B cell (primary cell): ENCODE results near the gene PLD3. TPM values are rescaled to one million over a fixed set of nuclear protein-coding genes. Genes with fewer than 3 reads are reported as not detected.

Experiments used
- ATAC-seq: fragments of 200-7000 bp; cut with Tn5 transposase; one replicate; pipeline ENCODE4 v1.10.0; 2021; ENCODE audit warnings: low read depth, mild to moderate bottlenecking, moderate number of reproducible peaks, moderate library complexity
- CTCF ChIA-PET: fragments of 350-600 bp; sonication (Branson Sonifier 250); formaldehyde crosslinking; loops from one replicate; lab custom pipeline; 2021; ENCODE audit warnings: antibody characterized with exemption, inconsistent platforms; lab: Charles Lee
- POLR2A ChIA-PET: fragments of 350-600 bp; sonication (Branson Sonifier 250); formaldehyde crosslinking; loops from one replicate; lab custom pipeline; 2021; ENCODE audit warnings: antibody characterized with exemption; lab: Charles Lee
- DNase-seq: peaks from one replicate; pipeline ENCODE4 v3.0.0; 2013
- H2AFZ ChIP-seq: 2 replicates; pipeline ENCODE4 v1.6.1; 2012; ENCODE audit warnings: mild to moderate bottlenecking, low read depth, low read length; ENCODE audit not compliant: insufficient read depth, poor library complexity, severe bottlenecking
- H3K27ac ChIP-seq, 2 donors: 1 replicate in 1 of 2; 2 replicates in 1 of 2; pipeline ENCODE4 v1.5.1; 2012 to 2013; ENCODE audit warnings: low read length in 2 of 2, mild to moderate bottlenecking in 2 of 2, moderate library complexity in 1 of 2
- H3K27me3 ChIP-seq, 4 experiments: fragments of 200-600 bp in 1 of 4; sonication (generic) in 1 of 4; replicated peaks in 1 of 4; 1 replicate in 2 of 4; 2 replicates in 2 of 4; pipeline versions ENCODE4 v1.6.1 to v1.7.0; 2013 to 2016; ENCODE audit warnings: low read length in 3 of 4, mild to moderate bottlenecking in 2 of 4, mixed read lengths in 1 of 4, moderate library complexity in 1 of 4; ENCODE audit not compliant: insufficient read depth in 4 of 4, control insufficient read depth in 3 of 4; ENCODE audit errors: control extremely low read depth in 1 of 4
- H3K36me3 ChIP-seq, 2 experiments: replicated peaks in 1 of 2; 1 replicate in 1 of 2; 2 replicates in 1 of 2; pipeline versions ENCODE4 v1.6.1 to v1.7.1; 2013; ENCODE audit warnings: low read length in 1 of 2; ENCODE audit not compliant: insufficient read depth in 2 of 2, control insufficient read depth in 1 of 2; ENCODE audit errors: control extremely low read depth in 1 of 2, extremely low read depth in 1 of 2
- H3K4me1 ChIP-seq, 2 donors: fragments of 200-600 bp in 1 of 2; sonication (generic) in 1 of 2; 1 replicate in 1 of 2; 2 replicates in 1 of 2; pipeline versions ENCODE4 v1.5.1 to v1.6.1; 2013 to 2017; ENCODE audit warnings: low read length in 2 of 2; ENCODE audit not compliant: control insufficient read depth in 2 of 2, insufficient read depth in 2 of 2
- H3K4me2 ChIP-seq: replicated peaks from 2 replicates; pipeline ENCODE3; 2012; ENCODE audit warnings: mild to moderate bottlenecking, low read depth, low read length; ENCODE audit not compliant: poor library complexity, severe bottlenecking
- H3K4me3 ChIP-seq, 5 experiments: fragments of 200-600 bp in 1 of 5; sonication (generic) in 1 of 5; 1 replicate in 3 of 5; 2 replicates in 2 of 5; pipeline versions ENCODE4 v1.5.1 to v1.7.0; 2011 to 2016; ENCODE audit warnings: low read length in 4 of 5, mild to moderate bottlenecking in 4 of 5, low read depth in 2 of 5, control low read depth in 1 of 5, moderate library complexity in 1 of 5; ENCODE audit not compliant: insufficient read depth in 1 of 5; ENCODE audit errors: control extremely low read depth in 1 of 5, extremely low read depth in 1 of 5
- H3K79me2 ChIP-seq: fragments of 200-600 bp; sonication (generic); one replicate; pipeline ENCODE4 v1.6.0; 2016; ENCODE audit warnings: low read length; ENCODE audit not compliant: control insufficient read depth, insufficient read depth
- H3K9ac ChIP-seq: fragments of 200-600 bp; sonication (generic); 2 replicates; pipeline ENCODE4 v1.6.1; 2017; ENCODE audit warnings: mild to moderate bottlenecking, low read length, moderate library complexity
- H3K9me3 ChIP-seq, 3 donors: one replicate each; pipeline versions ENCODE4 v1.6.1 to v1.7.1; 2013; ENCODE audit warnings: low read length in 2 of 3; ENCODE audit not compliant: control insufficient read depth in 2 of 3, insufficient read depth in 1 of 3; ENCODE audit errors: control extremely low read depth in 1 of 3
- H4K20me1 ChIP-seq: 2 replicates; pipeline ENCODE4 v1.6.0; 2012; ENCODE audit warnings: mild to moderate bottlenecking, low read length; ENCODE audit not compliant: insufficient read depth, control insufficient read depth, poor library complexity, severe bottlenecking
- H3K27ac Mint-ChIP-seq: one replicate; pipeline ENCODE4 v1.8.0; 2021; ENCODE audit warnings: mixed read lengths
- H3K27me3 Mint-ChIP-seq: one replicate; pipeline ENCODE4 v1.8.0; 2021; ENCODE audit warnings: mixed read lengths
- H3K4me1 Mint-ChIP-seq: one replicate; pipeline ENCODE4 v1.8.0; 2021; ENCODE audit warnings: mixed read lengths
- H3K4me3 Mint-ChIP-seq: one replicate; pipeline ENCODE4 v1.8.0; 2021; ENCODE audit warnings: mixed read lengths
- H3K9me3 Mint-ChIP-seq: one replicate; pipeline ENCODE4 v1.8.0; 2022; ENCODE audit warnings: mixed read lengths; ENCODE audit not compliant: insufficient read depth
- EZH2 ChIP-seq: IDR thresholded peaks from 2 replicates; pipeline ENCODE4 v1.6.1; 2012; ENCODE audit warnings: borderline replicate concordance, low read depth, mild to moderate bottlenecking, moderate library complexity, low read length; ENCODE audit not compliant: insufficient read depth, poor library complexity, severe bottlenecking
- WGBS: methylation state at CpG from one replicate; pipeline ENCODE4 v1.1.5; 2013; ENCODE audit warnings: missing lambda C conversion rate; ENCODE audit not compliant: insufficient coverage; 5-methylcytosine and 5-hydroxymethylcytosine counted together
- intact Hi-C: fragments of 100-400 bp; cut with micrococcal nuclease; formaldehyde crosslinking; loops from one replicate; pipeline ENCODE4 v1.10.0; 2022
- polyA plus RNA-seq: library from polyadenylated mRNA; depleted of rRNA; stranded (reverse); fragments of >200 nt; gene quantifications from 2 replicates; pipeline ENCODE4 v1.2.3, GENCODE V29; 2012
- total RNA-seq, 2 donors: library from RNA; stranded (reverse); fragments of 120-200 nt in 1 of 2; gene quantifications; 1 replicate in 1 of 2; 2 replicates in 1 of 2; pipeline versions ENCODE4 v1.2.3 to v1.2.4, GENCODE V29; 2013 to 2022
- TF ChIP-seq, protein P1 (sequence below): fragments of 200-600 bp; IDR thresholded peaks from one replicate; pipeline ENCODE4 v1.8.0; 2022; ENCODE audit warnings: antibody characterized with exemption, mild to moderate bottlenecking

Gene PLD3
- total and polyA plus RNA-seq, 2 donors (not counting 1 experiment from before 2014, with no cell fraction given), result 61.7 to 153 TPM

DNA sequence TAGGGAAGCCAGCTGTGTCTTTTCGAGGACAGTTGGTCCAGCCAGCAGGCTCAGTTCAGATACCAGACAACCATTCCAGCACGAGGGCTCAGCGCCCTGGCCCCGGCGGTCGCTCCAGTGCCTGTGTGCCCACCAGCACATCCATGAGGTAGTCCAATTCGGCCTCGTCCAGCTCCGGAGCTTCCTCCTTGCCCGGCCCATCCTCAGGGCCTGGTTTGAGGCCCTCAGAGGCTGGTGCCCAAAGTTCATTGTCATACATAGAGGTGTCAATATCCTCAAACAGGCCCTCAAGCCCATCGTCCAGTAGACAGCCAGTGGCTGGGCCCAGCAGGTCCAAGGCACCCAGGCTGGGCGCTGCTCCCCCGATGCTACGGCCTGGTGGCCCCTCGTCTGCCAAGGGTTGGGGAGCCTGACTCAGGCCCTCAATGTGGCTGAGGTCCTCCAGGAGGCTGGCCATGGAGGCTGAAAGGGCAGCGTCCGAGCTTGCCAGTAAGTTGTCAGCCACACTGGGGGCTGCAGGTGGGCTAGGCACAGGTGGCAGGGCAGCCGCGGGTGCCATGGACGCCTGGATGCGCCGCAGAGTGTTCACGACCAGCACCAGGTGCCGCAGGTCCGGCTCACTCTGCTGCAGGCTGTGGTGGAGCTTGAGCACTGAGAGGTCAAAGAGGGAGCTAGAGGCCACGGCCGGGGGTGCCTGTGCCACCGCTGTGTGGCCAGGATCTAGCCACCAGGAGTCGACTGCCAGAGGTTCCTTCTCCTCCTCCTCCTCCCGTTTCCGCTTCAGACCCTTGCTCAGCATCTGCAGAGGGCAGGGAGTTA lies 74.5 kb downstream of the PLD3 start:
- no peak overlapping the region for H2AFZ ChIP-seq
- H3K4me3 ChIP-seq, result no peak overlapping the region
- Mint-ChIP-seq H3K27me3 (no peaks in the 10 kb centered on the region), H3K4me1 (peaks cover 32% of the 10 kb centered on the region), H3K27ac (no peak overlapping the region), H3K4me3 (no peak overlapping the region), H3K9me3 (no peaks in the 10 kb centered on the region)
- H3K9me3 ChIP-seq, result no peaks in the 10 kb centered on the region
- H3K4me1 ChIP-seq, result peaks cover 14 to 28% of the 10 kb centered on the region in 2 donors
- H3K79me2 ChIP-seq, result peaks cover 26% of the 10 kb centered on the region
- ATAC-seq (no peak), DNase-seq (no peak)
- ChIA-PET CTCF (interaction anchor here (1.3 to 9.5 kb wide), 4 partner anchors 19 to 118 kb away, joined by 4 to 87 read pairs (median 46); partner anchors contain the start of genes BLVRB, SERTAD3 and SPTBN4), POLR2A (interaction anchor here (0.7 to 5.8 kb wide), 2 partner anchors 10 to 21 kb away, joined by 3 to 63 read pairs; partner anchors contain the start of gene SERTAD3)
- H3K4me2 ChIP-seq, result no peak overlapping the region
- WGBS, result 98% methylated on average over 25 of the region's 31 CpGs
- H3K9ac ChIP-seq, result no peak overlapping the region
- TF ChIP-seq, protein P1, sequence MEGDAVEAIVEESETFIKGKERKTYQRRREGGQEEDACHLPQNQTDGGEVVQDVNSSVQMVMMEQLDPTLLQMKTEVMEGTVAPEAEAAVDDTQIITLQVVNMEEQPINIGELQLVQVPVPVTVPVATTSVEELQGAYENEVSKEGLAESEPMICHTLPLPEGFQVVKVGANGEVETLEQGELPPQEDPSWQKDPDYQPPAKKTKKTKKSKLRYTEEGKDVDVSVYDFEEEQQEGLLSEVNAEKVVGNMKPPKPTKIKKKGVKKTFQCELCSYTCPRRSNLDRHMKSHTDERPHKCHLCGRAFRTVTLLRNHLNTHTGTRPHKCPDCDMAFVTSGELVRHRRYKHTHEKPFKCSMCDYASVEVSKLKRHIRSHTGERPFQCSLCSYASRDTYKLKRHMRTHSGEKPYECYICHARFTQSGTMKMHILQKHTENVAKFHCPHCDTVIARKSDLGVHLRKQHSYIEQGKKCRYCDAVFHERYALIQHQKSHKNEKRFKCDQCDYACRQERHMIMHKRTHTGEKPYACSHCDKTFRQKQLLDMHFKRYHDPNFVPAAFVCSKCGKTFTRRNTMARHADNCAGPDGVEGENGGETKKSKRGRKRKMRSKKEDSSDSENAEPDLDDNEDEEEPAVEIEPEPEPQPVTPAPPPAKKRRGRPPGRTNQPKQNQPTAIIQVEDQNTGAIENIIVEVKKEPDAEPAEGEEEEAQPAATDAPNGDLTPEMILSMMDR, result no peak
- TF ChIP-seq EZH2, result no peak
- peaks cover 0 to 9% of the 10 kb centered on the region in 2 experiments for H3K36me3 ChIP-seq
- no peaks in the 10 kb centered on the region for H4K20me1 ChIP-seq
- no peaks in the 10 kb centered on the region for H3K27me3 ChIP-seq
- intact Hi-C loops, result no loop called here
- H3K27ac ChIP-seq, result no peak overlapping the region

DNA sequence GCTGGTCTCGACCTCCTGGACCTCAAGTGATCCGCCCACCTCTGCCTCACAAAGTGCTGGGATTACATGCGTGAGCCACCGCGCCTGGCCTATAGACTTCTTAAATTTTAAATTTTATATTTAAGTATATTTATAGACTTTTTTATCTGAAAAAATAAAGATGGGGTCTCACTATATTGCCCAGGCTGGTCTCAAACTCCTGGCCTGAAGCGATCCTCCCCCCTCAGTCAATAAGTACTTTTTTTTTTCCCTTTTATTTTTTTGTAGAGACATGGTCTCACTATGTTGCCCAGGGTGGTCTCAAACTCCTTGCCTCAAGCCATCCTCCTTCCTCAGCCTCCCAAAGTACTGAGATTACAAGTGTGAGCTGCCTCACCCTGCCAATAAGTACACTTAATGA lies 75.4 kb downstream of the PLD3 start:
- no peaks in the 10 kb centered on the region for H4K20me1 ChIP-seq
- 100% methylated on average over 1 of the region's 6 CpGs for WGBS
- H3K36me3 ChIP-seq, result peaks cover 0 to 9% of the 10 kb centered on the region in 2 experiments
- intact Hi-C loops, result no loop called here
- Mint-ChIP-seq H3K4me3 (peak overlapping the region; percentile 34), H3K9me3 (no peaks in the 10 kb centered on the region), H3K27me3 (no peaks in the 10 kb centered on the region), H3K4me1 (peaks cover 32% of the 10 kb centered on the region), H3K27ac (no peak overlapping the region)
- peaks cover 26% of the 10 kb centered on the region for H3K79me2 ChIP-seq
- H3K4me3 ChIP-seq, result no peak overlapping the region
- no peak overlapping the region for H3K27ac ChIP-seq
- CTCF ChIA-PET, result interaction anchor here (0.5 to 9.5 kb wide), 7 partner anchors 12 to 138 kb away, joined by 3 to 86 read pairs (median 5); partner anchors contain the start of genes BLVRB, SERTAD3 and SPTBN4
- H3K4me1 ChIP-seq, result peaks cover 14 to 28% of the 10 kb centered on the region in 2 donors
- H3K4me2 ChIP-seq, result peak overlapping the region; percentile 92
- H3K9me3 ChIP-seq, result no peaks in the 10 kb centered on the region
- TF ChIP-seq, protein P1, result no peak
- TF ChIP-seq EZH2, result no peak
- no peaks in the 10 kb centered on the region for H3K27me3 ChIP-seq
- no peak for ATAC-seq
- H3K9ac ChIP-seq, result no peak overlapping the region
- POLR2A ChIA-PET, result interaction anchor here (1.2 to 5.8 kb wide), 2 partner anchors 10 to 20 kb away, joined by 3 to 63 read pairs; partner anchors contain the start of gene SERTAD3
- DNase-seq, result no peak
- no peak overlapping the region for H2AFZ ChIP-seq
